NCI-H2081 treated with DMSO at 0.1 percent for 48 hours (cell line): ENCODE data around the gene NCK2.

ENCODE experiments used
- DNase-seq: peaks from one replicate; lab custom pipeline; 2025; lab: John Stamatoyannopoulos, UW

Gene NCK2

DNA sequence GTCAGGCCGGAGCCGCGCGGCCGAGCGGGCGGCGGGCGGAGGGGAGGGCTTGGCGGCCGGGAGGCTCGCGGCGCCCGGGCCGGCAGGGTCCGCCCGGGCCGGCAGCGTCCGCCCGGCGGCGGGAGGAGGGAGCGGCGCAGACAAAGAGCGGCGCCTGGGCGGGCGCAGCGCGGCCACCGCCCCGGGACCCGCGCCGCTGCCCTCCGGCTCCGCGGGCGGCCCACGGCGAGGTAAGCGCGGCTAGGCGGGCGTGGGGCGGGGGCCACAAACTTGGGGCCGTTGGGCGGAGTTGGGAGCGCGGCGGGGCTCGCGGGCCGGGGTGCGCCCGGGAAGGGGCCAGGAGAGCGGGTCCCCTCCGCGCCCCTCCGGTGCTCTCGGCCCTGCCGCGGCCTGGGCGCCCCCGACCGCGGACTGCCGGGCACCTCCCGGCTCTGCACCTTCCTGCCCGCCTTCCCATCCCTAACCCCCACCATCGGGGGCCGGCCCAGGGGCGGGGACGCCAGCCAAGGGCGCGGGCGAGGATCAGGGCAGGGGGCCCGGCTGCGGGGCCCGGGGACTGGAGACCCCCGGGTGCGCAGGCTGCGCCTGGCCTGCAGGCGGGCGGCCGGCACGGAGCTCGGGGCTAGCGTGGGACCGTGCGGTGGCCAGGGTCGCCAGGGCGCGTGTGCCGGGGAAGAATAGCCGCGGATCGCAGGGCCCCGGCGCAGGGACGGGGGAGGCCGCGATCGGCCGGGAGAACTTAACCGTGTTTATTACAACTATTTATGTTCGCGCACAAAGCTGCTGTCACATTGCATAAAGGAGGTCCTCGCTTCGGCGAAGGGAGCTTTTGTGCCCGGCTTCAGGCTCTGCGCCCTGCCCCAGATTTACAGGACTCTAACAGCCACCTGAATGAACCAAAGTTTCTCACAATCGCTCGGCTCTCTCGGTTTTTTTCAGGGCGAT is at the start of gene NCK2:
Gene NCK2 (plus strand): TSS at position 4 of the 945 bp plus-strand sequence. CDS start 110,152 bp downstream, outside the sequence.
- no peak for DNase-seq

DNA sequence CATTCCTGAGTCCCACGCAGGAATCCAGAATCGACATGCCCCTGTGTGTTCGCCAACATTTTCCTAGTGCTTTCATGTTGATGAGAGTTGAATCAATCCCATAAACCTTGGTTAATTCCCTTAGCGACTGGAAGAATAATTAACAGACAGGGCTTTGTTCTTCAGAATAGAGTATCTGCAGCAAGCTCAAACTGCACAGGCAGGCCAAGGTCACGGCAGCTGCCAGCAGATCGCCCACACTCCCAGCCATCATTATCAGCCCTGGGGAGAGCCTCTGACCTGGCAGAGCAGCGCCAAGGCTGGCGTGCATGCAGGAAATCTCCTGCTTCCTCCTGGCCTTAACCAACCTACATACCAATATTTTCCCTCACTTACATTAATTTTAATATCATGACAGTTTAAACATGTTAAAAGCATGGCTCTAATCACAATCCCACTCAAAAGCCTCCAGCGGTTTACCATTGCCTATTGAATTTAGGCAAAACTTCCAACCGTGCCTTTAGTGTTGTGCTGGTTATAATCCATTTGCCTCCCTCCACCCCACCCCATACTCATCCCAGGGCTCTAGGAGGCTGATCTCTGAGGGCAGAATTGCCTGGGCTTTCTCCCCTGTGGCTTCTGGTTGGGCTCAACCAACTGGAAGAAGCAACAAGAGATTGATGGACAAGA is 46.8 kb upstream of the NCK2 start:
- no peak for DNase-seq

DNA sequence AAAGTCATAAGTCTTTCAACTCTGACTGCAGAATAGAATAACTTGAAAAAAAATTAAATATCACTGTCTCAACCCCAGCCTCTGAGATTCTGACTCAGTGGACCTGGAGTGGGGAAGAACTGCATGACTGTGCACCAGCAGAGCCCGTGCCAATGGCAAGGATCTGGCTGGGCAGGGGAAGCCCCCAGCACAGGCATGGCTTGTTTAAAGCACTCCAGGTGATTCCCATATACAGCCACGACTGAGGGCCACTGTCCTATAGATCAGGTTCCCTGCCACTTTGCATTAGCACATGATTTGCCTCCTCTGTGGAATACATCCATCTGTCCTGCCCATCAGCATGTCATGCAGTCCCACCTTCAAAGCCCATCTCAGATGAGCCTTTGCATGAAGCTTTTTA is 45.9 kb upstream of the NCK2 start:
- no peak for DNase-seq

DNA sequence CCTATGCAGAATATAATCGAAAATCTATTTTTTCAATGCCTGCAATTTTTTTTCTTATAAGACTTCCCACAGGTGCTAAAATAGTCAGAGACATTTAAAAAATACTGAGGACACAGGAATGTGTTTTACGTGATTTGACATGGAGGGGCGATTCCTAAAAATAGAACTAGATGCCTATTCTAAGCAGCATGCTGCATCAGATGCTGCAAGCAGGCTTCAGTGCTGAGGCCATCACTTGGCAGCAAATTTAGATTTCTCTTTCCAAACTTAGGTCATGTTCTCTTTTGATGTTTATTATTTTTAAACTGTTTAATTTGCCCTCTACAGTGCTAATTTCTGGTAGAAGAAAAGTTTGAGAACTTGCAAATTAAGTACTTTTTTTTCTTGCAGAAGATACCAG is 43.7 kb upstream of the NCK2 start:
- no peak for DNase-seq

DNA sequence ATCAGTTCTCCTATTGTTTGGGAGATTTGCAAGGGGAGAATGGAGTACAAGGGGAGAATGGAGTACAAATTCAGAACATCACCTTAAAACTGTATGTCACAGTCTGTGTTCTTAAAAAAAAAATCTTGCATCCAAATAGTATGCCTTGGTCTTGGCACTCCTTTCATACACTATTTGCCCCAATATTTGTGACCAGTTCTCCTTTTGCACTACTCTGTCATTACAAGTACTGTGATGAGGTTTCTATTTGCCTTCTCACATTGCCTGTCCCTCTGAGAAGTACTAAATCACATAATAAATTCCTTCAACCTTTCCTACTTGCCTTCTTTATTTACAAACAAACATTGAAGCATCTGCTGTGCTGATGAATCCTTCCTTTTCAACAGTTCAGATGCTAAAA is 36.0 kb upstream of the NCK2 start:
- DNase-seq = no peak

DNA sequence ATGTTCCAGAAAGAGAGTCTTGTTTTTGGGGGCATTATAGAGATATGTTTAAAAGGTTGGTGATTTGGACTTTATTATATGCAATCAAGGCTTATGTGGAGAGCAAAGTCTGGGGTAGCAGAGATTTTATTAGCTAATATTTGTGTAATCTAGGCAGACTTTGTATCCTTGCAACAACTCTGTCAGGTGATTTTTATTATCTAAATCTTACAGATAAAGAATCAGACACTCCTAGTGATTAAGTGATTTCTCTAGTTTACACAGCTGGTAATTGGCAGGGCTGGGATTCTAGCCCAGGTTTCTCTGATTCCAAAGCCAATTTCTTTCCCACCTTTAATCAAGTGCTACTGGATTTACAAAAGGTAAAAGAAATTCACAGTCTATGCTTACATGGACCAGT is 33.3 kb upstream of the NCK2 start:
- DNase-seq = no peak

DNA sequence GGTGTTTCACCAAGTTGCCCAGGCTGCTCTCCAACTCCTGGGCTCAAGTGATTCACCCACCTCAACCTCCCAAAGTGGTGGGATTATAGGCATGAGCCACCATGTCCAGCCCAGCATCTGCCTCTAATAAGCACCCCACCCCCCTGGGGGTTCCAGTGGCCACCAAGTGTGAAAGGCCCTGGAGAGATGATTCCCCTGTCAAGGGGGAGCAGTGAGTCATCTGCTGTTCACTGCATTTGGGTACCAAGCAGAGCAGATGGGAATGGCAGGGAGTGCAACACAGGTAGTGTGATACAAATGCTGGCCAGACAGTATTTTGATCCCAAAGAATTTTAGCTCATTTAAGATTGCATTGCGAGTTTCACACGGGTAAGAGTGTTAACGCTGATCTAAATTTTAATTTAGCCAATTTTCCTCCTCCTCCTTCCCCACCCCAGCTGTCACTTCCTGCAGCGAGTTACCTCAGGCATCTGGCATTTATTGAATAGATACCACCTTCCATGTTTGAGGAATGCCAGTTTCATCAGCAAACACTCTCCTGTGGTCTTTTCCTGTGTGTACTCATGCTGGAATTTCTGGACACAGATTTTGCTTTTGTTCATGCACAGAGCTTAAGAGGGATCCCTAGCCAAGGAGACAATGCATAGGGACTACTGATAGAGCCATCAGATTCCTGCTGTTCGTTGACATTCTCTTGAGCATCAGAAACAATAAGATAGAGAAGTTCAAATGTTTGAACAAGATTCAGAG is 32.4 kb upstream of the NCK2 start:
- DNase-seq = no peak

DNA sequence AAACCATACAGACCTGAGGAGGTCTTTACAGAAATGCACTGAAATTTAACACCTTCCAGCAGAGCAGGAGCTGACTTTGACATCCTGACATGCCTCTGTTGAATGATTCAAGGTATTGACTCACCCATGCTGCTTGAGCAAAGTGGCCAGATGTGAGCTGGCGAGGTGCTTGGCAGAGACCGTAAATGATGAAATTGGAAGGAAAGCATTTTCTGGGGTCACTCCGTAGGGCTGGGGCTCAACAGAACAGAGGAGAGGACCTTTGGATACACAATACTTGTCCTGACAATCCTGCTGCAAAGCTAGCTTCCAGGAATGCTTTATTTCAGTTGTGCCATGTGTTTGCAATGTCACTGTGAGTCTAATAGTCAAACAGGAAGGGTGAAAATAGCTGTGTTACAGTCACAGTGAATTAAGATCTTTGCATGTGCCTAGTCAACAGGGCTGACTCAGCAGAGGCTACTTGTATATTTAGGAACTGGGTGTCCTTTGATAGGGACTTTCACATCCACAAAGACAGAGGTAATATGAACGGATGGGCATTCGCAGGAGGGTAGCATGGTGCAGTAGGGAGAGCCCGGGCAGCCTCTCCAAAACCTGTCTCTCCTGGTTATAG is 31.6 kb upstream of the NCK2 start:
- no peak for DNase-seq

DNA sequence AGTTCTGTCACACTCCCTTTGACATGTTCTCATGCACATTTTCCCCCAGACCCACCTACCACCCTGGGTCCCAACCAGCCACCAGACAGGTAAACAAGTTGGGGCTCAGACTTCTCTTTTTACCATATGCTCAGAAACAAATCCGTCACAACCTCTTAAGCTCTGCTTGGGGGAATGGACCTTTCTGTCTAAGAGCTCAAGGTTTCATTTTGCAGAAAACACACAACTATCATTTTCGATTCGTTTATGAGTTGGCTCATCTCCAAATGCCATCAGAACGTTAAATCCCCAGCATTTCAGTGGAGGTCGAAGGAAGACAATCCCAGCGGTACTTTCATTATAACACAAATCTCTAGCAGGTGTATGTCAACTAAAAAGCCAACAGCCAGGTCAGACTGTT is 30.6 kb upstream of the NCK2 start:
- no peak for DNase-seq

DNA sequence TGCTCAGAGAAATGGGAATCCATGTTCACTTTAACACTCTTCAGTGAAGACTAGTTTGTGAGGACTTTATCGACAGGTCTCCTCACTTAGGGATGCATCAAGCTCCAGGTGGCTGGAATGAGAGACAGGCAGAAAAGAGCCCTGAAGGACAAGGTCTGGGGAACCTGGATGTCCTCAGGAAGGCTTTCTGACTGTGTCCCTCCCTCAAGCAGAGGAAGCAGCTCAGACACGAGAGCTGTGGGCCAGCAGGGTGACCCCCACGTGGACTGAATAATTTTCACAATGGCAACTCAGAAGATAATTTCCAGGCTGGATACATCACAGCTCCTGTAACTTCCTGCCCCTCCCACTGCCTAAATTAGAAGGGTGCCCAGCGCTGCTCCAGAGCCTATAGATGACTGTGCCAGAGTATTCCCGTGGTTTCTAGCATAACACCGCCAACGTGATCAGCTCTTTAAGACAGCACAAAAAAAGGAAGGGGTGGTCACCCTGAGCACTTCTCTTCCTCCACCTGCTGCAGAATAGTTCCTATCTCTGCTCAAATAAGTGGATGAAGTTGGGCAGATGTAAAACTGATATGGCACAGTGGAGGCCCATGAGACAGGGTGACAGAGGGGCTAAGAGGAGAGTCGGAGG is 25.7 kb upstream of the NCK2 start:
- no peak for DNase-seq

DNA sequence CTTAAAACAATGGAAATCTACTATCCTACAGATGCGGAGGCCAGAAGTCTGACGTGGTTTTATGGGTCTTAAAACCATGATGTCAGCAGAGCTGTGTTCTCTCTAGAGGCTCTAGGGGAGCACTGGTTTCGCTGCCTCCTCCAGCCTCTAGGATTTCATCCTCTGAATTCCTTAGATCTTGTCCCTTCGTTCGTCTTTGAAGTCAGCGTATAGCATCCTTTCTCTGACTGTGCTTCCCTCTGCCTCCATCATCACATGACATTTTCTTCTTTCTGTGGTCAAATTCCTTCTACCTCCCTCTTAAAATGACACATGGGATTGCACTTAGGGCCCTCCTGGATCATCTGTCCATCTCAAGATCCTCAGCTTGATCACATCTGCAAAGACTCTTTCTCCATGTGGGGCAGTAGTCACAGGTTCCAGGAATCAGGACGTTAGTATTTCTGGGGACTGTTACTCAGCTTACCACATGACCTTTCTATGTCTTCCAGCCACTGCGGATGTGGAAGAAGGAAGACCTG is 22.7 kb upstream of the NCK2 start:
- DNase-seq = no peak

DNA sequence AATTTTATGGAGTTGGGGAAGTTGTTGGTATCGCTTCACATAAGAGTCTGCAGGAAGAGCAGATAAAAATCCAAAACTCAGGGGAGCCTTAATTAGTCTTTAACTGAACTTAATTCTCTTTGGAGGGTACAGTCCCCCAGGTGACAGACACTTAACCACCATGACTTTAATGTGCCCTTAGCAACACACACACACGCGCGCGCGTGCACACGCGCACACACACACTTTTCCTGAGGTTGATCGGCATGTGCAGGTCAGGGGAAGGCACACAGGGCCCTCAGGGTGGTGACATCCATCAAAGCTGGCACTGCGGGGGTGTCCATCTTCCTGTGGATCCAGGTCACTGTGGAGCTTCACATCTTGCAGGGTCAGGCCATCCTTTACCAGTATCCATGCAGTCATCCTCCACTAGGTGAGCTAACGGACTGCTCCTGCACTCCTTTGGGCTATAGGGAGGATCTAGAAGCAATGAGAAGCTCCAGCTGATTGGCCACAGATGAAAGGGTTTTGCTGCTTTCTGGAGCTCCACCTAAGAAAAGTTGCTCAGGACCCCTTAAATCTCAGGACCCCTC is 21.9 kb upstream of the NCK2 start:
- DNase-seq = no peak

DNA sequence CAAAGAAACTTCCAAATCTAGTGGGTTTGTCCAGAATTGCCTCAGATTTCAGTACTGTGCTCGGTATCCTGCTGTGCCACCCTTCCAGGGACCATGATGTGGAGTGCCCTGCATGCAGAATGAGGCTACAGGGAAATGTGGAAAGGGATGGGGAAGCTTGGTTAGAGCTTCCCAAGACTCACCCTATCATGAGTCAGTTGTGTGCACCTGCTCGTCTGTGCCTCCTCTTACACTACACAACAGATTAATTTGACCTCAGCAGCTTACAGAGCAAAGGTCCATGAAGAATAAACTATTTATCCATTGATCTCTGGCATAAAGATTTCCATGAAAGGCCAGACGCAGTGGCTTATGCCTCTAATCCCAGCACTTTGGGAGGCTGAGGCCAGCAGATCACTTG is 21.3 kb upstream of the NCK2 start:
- DNase-seq = no peak

DNA sequence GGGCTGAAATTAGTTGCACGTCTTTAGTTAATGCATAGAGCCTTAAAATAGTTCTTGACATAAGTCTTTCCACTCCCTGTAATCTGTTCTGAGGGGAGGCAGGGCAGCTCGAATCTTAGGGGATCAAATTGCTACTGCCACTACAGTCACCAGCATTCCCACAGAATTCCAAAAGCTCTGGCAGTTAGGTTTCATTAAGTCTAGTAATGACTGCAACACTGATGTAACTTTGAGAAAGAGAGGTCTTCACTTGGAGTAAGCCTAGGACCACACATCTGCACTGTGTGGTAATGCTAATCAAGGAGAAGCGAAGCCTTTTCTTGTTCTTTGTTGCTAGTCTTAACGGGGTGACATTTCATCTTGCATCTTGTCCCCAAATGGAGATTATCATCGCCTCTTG is 19.3 kb upstream of the NCK2 start:
- DNase-seq = no peak

DNA sequence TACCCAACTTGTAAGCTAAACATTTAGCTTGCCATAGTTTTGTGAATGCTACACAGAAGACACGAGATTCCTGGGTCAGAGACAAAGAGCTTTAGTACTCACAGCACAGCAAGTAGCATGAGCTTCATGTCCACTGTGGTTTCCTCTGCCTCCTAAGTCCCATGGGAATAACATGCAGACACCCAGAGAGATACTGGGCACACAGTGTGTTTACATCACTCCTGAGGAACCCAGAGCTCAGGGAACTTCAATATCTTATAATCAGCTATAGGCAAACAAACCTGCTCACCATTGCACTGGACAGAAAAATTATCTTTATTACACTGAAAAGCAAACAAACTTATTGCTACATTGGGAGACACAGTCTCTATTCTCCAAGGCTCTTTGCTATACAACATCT is 14.5 kb upstream of the NCK2 start:
- no peak for DNase-seq

DNA sequence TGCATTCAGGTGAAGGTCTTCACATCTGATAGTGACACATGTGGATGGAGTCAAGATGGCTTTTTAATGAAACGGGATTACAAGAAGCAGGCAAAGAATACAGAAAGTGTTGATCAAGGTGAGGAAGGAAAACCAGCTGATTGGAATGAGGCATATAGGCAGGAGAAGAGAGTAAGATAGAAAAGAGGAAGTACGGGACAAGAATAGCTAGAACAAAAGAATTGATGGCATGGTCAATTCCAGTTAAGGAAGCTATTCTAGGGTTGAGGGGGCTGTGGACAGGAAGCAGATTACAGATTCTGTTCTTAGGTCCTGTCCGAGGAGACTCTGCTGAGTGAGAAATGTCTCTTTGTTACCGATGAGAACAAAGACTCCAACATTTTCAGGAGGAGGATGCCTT is 13.2 kb upstream of the NCK2 start:
- DNase-seq = no peak

DNA sequence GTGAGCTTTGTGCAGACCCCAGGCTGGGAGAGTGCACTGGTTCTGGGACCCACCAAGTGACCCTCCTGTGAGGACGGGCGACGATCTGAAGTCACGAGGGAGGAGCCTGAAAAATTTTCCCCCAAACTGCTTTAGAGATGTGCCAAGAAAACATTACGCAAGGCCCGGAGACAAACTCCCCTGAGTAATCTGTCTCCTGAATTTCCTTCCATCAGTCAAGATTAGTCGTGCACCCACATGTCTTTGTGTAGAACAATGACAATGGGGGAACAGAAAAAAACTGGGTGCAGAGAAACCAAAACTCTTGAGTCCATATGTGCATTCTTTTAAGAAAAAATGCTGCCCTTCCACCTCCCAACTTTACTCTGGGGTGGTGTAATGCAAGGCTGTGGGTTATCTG is 12.6 kb upstream of the NCK2 start:
- DNase-seq = no peak

DNA sequence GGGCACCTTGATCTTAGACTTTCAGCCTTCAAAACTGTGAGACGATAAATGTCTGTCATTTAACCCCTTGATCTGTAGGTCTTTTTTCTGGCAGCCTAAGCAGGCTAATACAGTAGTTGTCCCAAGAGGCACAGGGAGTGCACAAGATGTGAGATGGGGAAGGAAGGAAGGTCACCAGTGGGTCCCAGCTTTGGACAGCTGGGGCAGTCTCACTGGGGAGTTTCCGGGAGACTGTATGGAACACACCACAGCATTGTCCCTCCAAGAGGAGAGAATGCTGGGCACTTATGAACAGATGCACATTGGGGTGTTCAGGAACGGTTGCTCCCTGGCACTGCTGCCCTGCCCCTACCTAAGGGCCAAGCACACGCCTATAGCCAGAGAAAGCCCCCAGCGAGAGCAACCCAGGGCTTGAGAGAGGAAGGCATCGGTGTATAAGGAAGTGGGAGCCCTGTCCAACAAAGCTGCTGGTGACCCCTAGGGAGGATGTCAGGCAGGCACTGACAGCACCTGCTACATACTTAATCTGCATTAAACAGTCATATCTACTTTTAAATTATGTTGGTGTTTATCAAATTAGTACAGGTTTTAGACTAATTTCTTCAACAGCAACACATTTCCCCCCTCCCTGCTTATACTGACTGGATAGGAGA is 11.6 kb upstream of the NCK2 start:
- DNase-seq = no peak

DNA sequence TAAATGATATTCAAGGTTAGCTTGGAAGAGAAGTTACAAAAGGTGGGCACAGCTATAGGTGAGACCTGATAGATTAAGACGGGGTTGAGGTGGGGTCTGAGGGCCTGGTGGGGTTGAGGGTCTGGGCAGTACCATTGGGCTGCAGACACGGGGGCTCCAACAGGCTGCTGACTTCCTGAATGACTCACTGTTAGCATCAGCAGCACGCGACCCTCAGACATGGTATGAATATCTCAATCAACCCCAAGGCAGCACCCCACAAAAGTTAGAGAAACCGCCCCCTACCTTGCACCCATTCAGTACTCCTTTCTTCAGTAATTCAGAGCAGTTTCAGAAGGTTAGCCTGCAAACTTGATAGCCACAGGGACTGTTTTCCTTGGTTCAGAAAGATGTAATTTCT is 10.8 kb upstream of the NCK2 start:
- no peak for DNase-seq

DNA sequence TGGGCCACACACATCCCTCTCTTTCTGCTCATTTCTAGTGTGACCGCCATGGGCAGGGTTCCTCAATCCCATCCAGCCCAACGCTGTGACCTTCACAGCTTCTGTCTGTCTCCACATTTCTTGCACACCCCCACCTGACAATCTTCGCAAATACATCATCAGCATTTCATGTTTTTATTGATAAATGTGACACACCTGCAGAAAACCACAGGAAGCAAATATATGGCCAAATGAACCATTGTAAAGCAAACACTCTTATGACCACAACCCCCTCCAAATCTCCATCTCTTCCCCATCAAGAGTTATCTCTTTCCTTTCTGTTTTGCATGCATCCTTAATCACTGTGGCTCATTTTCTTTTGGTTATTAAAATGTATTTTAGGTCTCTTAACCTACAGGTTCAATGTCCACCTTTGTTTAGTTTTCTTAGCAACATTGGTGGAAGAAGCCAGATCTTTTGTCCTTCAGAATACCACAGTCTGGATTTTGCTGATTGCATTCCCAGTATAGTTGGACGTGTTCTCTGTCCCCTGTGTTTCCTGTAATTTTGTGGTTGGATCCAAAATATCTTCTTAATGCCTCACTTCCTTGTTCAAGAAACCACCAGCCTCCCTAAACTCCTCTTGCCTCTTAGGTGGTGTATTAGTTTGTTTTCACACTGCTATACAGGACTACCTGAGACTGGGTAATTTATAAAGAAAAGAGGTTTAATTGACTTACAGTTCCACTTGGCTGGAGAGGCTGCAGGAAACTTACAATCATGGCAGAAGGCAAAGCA is 9.8 kb upstream of the NCK2 start:
- DNase-seq = no peak
